NCI-H2107 treated with DMSO at 0.1 percent for 48 hours (cell line): ENCODE results near the gene WDR5B.
"Not testable (repeated sequence)": the region's sequence is repeated elsewhere in the genome, so short reads cannot be mapped to it uniquely, and the experiment has no call there.

Experiments
- DNase-seq: peaks from one replicate; lab custom pipeline; 2025; ENCODE audit not compliant: unreplicated experiment; lab: John Stamatoyannopoulos, UW

The WDR5B gene

DNA sequence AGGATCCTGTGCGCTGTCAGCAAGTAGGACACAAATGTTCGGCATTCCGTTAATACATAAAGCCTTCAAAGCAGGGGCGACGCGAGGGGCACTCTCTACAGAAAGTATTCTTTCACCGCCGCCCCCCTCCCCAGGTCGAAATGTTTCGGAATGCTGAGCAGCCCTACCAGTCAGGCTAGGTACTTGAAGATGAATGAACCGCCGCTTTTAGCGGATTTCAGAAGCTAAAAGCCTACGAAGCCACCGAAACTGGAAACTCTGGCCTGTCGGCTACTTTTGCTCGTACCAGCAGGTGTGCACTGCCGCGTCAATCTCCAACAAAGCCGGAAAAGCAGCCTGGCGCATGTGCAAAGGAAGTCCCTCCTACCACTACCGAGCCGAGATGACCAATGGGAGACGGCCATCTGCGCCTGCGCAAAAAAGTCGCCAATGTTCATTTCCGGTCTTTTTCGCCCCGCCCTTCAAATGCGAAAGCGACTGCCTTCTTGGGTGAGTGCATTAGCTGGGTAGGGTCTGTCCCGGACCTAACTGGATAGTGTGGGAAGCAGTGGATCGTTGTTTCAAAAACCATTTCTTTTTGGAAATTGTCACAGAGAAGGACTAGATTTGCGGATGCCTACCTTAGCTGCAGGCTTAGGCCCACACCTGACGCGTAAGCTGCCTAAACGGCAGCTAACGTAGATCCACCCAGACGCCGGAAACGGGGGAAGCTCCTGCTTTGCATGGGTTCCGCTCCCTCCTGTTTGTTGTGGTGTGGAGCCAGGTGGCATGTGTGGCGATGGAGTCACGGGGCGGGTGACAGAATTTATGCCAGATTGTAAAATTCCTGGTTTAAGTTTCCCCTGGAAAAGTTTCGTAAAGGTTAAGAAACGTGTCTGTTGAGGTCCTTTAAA lies at the start of gene WDR5B:
Gene WDR5B, minus strand, starts transcription at position 301 of the 893 bp plus-strand sequence. CDS start 534 bp downstream, outside the sequence.
- DNase-seq, result no peak

DNA sequence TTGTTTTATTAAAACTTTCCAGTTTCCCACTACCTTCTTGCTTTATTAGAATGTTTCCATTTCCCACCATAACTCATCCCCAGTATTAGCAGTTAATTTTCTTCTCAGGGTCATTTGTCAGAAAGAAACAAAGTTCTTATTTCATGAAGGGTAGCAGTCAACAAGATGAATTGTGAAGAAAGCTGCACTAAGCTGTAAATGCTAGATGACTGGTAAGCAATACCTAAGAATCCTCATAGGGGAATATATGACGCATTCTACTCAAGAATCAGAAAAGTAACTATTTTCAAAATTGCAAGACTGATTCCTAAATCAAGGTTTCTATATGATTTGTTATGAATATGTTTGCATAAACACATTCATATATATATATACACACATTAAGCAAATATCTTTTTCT lies 48.8 kb upstream of the WDR5B start:
- DNase-seq, result no peak

DNA sequence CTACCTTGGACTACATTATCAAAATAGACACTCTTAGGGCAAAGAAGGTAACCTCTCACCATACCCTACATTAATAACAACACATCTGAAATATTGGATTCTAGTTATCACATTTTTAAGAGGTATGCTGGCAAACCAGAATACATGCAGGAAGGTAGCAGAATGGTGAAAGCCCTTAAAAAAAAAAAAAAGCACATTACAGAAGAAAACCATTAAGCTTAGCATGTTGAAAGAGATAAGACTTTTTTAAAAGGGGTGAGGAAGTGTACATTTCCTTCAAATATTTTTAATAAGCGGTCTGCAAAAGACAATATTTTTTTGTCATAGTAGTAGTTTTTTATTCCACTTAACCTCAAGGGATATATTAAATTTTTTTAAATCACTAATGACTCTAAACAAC lies 46.5 kb upstream of the WDR5B start:
- DNase-seq, result no peak

DNA sequence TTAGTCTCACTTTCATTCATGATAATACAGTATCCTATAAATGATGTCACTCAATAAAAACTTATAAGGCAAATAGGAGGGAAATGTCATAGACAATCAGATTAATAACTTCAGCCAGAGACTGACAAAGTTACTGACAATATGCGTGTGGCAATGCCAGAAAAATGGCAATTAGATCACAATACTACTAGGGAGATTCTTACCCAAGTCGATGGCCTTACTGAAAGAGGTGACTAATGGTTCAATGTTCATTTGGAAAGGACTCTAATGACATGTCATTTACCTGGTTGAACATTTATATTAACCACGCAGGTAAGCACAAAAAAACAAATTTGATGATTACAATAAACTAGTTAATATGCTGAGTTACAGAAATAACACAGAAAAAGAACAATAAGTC lies 45.9 kb upstream of the WDR5B start:
- no peak for DNase-seq

DNA sequence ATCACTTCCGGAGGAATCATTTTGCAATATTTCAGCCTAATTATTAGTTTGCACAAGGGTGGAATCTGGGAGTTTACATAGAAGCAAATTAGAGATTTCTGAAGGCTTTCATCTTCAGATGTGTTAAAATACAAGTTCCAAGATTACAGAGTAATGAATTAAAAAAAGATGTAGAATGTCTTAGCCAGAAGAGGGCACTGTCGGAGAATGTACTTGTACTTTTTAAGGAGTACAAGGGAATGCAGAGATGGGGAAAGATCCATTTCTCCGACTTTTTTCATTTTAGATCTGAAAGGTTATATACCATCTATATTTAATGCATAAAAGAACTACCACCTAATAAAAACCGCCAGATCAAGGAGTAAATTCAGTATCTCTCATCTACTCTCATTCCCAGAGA lies 43.1 kb upstream of the WDR5B start:
- DNase-seq, result peak; percentile 8

DNA sequence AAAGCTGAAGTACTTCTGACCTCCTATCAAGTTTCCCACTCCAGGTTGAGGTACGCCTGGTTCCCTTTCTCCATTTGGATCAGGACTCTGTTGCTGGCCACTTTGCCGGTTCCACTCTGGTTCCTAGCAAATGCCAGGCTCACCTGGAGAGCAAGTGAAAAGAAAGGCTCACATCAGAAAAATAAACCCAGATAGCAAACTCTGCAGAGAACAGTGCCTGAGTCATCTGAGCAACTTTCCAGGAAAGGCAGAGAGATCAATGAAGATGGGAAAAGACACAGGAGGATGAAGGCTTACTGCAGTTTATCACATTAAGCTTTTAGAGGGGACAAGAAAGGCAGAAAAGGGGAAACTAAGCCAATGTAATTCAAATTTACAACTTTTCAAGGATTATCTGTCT lies 41.8 kb upstream of the WDR5B start:
- no peak for DNase-seq

DNA sequence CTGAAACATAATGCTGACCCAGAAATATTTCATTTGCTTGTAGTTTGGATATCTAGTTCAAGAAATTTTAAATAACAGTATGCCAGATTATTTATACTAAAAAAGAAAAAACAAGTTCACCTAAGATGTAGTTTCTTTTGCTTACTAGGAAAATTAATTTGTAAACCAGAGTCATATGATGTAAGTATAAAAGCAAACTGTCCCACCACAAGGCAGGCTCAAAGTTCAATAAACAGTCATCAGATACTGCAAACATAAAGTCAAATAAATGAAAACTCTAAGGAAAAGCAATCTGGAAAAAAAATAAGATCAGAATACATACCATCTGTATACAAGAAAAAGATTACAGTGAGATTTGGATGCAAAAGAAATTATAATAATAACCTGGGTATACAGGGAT lies 40.2 kb upstream of the WDR5B start:
- DNase-seq, result no peak

DNA sequence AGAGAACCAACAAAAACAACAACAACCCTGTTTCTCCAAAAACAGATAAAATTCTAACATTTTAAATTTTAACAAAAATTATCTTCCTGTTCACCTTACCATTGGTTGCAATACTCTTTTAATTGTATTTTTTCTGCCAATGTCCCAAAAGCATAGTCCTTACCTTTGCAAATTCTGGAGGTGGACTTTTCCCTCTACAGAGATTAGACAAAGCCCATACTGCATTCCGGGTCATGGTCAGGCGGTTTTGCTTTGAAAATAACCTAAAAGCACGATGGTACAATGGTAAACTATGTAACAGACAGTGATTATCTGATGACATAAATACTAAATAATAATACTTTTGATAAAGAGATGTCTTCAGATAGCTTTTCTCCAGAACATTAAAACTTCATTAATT lies 35.5 kb upstream of the WDR5B start:
- DNase-seq, result no peak

DNA sequence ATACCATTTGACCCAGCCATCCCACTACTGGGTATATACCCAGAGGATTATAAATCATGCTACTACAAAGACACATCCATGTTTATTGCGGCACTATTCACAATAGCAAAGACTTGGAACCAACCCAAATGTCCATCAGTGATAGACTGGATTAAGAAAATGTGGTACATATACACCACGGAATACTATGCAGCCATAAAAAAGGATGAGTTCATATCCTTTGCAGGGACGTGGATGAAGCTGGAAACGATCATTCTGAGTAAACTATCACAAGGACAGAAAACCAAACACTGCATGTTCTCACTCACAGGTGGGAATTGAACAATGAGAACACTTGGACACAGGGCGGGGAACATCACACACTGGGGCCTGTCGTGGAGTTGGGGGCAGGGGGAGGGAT lies 32.4 kb upstream of the WDR5B start:
- not testable (repeated sequence) for DNase-seq

DNA sequence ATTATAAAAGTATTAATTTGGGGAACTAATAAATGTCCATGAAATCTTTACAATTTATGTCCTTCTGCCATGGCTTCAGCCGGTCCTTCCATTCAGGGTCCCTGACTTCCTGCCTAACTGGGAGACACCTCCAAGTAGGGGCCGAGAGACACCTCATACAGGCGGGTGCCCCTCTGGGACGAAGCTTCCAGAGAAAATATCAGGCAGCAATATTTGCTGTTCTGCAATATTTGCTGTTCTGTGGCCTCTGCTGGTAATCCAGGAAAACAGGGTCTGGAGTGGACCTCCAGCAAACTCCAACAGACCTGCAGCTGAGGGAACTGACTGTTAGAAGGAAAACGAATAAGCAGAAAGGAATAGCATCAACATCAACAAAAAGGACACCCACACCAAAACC lies 28.6 kb upstream of the WDR5B start:
- not testable (repeated sequence) for DNase-seq

DNA sequence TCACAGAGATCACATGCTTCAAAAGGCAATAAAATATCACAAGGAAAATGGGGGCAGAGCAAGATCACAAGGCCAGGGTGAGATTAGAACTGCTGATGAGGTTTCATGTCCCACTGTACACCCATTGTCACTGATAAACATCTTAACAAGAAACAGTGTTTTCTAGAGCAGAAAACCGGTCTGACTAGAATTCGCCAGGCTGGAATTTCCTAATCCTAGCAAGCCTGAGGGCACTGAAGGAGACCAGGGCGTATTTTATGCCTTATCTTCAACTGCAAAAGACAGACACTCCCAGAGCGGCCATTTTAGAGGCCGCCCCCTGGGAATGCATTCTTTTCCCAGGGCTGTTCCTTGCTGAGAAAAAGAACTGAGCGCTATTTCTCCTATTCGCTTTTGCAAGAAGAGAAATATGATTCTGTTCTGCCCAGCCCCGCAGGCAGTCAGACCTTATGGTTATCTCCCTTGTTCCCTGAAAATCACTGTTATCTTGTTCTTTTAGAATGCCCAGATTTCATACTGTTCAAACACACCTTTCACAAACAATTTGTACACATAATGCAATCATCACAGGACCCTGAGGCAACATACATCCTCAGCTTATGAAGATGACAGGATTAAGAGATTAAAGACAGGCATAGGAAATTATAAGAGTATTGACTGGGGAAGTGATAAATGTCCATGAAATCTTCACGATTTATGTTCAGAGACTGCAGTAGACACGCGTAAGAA lies 28.1 kb upstream of the WDR5B start:
- not testable (repeated sequence) for DNase-seq

DNA sequence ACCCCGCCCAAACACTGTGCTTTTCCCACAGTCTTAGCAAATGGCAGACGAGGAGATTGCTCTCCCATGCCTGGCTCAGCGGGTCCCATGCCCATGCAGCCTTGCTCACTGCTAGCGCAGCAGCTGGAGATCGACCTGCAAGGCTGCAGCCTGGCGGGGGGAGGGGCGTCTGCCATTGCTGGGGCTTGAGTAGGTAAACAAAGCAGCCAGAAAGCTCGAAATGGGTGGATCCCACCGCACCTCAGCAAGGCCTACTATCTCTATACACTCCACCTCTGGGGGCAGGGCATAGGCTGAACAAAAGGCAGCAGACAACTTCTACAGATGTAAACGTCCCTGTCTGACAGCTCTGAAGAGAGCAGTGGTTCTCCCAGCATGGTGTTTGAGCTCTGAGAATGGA lies 27.2 kb upstream of the WDR5B start:
- no peak for DNase-seq

DNA sequence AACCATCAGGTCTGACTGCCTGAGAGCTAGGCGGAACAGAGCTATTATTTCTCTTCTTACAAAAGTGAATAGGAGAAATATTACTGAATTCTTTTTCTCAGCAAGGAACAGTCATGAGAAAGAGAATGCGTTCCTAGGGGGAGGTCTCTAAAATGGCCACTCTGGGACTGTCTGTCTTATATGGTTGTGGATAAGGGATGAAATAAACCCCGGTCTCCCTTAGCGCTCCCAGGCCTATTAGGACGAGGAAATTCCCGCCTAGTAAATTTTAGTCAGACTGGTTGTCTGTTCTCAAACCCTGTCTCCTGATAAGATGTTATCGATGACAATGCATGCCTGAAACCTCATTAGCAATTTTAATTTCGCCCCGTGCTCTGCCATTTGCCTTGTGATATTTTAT lies 20.1 kb upstream of the WDR5B start:
- no peak for DNase-seq

DNA sequence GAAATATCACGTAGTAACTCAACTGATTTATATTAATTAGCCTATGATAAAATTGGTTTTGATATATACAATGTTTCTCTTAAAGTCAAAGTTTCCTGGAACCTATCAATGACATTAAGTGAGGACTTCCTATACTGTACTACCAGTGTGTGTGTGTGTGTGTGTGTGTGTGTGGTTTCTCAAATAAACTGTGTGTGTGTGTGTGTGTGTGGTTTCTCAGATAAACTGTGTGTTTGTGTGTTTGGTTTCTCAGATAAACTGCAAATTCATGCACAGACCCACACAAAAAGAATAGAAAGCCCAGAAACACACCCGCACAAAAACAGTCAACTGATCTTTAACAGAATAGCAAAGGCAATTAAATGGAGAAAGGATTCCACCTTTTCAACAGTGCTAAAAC lies 14.5 kb upstream of the WDR5B start:
- no peak for DNase-seq

DNA sequence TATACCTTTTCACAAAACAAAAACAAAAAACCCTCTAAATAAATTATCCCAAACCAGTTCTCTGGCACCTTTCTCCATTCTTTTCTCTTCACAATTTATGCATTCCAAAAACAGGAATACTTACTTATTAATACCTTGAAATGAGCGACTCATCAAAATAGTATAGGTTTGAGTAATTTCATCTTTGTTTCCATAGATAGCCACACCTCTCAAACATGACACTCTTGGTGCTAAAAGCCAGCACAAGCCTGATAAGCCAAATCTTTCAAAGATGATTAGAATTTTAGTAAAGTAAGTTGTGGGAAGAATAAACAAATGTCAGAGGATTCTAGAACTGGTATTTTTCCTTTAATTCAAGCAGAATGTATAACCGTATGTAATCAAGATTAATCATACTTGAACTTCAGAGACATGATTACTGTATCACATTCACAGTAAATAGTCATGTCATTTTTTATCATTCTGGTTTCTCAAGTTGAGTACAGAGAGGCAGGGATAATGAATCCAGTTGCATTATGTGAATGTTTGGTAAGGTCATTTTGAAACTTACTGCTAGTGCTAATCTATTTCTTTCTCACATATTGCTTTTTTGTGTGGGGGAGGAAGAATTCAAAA lies 12.1 kb upstream of the WDR5B start:
- no peak for DNase-seq

DNA sequence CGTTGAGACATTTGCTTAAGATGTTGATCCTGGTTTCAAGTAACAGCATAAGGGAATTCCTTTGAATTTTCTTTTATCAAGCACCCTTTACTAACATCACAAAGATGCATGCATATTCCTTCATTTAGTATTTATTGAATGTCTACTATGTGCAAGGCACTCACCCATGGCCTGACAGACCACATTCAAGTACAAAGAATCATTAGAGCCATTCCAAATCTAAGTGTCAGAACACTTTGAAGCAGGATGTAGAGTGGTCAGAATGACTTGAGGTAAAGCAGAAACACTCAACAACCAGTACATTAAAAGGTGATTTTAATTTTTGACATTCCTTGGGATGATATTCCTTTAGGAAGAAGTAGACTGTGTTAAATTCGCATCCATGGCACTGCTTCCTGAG lies 6.0 kb upstream of the WDR5B start:
- no peak for DNase-seq

DNA sequence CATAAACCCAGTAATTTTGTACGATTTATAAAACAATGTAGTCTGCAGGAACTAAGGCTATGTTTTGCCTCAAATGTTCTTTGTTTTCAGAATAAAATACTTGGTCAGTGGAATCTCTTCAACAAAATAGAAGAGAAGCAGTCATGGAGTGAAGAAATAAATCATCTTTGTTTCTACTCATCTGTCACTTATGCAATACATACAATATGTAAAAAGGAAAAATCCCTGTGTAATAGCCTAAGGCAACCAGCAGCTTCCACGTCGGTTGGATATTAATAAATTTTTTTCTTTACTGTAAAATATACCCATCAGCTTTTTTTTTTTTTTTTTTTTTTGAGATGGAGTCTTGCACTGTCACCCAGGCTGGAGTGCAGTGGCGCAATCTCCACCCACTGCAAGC lies 5.2 kb upstream of the WDR5B start:
- no peak for DNase-seq

DNA sequence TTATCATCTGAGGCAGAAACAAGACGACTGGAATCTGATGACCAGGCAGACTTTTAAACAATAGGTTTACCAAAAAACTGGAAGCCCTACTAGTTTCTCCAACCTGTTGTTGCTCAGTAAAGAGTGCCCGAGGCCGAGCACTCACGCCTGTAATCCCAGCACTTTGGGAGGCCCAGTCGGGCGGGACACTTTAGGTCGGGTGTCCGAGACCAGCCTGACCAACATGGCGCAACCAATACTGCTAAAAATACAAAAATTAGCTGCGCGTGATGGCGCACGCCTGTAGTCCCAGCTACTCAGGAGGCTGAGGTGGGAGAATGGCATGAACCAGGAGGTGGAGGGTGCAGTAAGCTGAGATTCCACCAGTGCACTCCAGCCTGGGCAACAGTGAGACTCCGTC lies 1.1 kb upstream of the WDR5B start:
- DNase-seq, result no peak

DNA sequence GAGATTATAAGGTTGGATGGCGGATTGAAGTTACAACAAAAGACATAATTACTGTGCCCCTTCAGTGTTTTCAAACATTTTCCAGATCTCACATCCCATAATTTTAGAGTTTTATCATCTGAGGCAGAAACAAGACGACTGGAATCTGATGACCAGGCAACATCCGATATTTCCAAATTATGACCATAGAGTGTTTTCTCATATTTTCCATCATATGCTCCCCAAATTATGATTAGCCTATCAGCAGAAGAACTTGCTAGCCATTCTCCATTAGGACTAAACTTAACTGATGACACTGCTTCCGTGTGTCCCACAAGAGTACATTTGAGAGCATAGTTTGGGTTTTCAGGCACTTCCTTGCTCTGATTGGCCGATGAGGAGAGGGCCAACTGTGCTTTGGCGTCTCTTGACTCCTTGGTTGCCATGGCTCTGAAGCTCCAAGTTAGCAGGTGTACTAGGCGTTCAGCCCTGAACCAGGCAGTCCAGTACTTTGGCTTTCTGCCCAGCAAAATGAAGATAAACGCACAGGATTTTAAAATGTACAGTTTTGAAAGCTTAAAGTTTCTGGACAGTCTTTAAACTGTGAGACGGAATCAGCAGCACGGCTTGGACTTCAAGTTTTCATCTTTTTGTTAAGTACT lies 638 bp downstream of the WDR5B start:
- no peak for DNase-seq

DNA sequence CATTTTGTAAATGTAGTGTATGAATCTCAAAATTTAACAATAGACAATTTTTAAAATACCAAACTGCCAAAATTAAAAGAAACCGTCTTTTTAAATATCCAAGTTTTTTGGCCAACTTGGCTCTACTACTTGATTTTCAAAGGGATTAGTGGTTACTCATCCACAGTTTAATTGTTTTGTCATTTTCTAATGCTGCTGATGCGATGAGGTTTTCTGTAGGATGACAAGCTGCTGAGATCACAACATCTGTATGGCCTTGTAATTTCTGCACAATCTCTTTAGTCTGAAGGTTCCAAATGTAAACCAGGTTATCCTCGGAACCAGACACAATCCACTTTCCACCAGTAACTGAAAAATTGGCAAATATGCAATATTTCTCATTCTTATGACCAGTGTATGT lies 1.5 kb downstream of the WDR5B start:
- DNase-seq, result no peak

DNA sequence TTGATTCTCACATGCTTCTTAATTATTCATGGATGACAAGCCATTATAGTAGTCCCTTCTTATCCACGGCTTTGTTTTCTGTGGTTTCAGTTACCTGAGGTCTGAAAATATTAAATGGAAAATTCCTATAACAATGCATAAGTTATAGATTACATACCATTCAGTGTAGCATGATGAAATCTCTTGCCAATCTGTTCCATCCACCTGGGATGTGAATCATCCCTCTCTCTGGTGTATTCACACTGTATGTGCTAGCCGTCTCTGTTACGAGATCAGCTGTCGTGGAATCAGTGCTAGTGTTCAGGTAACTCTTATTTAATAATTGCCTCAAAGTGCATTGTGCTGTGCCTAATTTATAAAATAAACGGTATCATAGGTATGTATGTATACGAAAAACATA lies 5.2 kb downstream of the WDR5B start:
- DNase-seq, result no peak

DNA sequence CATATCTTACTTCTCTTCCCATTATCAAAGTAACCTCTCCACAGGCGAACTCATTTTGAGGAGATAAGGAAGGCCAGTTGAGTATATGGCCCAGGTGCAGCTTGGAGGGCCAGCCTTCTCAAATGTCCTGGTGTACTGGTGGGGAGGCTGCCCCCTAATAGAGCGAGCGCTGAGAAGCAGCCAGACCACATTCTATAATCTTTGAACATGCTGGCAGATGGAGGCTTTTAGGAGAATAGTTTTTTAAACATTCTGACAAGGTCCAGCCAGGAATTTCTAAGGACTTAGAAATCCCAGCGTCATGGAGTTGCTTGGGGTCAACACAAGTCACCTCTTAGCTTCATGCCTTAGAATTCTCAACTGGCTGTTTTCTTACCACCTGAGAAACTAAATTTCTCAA lies 5.8 kb downstream of the WDR5B start:
- DNase-seq, result no peak
